ENCODE data around the gene HDAC4.
A peak's percentile ranks its signal among the peaks of the same experiment; 100 is the strongest.

HDAC4 gene

DNA sequence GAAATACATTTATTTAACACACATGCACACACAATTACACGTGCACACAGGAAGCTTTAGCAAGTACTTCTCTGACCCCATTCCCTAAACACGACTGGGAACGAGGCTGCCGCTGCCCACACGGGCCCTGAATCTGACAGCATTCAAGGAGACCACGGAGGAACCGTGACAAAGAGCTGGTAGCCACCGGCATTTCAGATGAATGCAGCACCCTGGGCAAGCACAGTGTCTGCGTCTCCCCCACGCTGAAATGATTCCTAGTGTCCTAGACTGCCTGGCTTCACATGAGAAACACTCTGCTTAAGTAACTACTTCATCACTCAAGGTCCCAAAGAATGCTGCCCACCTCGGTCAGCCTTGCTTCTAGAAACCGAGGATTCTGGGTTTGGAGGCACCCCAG, 95.0 kb downstream of the HDAC4 start:
- no peaks in the 10 kb centered on the region for H3K36me3 Mint-ChIP-seq
- H3K27ac Mint-ChIP-seq: peak overlapping the region; percentile 12
- H3K4me1 Mint-ChIP-seq (ENCODE audit: low read depth): peaks cover 29% of the 10 kb centered on the region
- no peaks in the 10 kb centered on the region for H3K9me3 Mint-ChIP-seq (ENCODE audit: low read depth)
- H3K27me3 Mint-ChIP-seq: no peaks in the 10 kb centered on the region
- no peak overlapping the region for H3K4me3 Mint-ChIP-seq

DNA sequence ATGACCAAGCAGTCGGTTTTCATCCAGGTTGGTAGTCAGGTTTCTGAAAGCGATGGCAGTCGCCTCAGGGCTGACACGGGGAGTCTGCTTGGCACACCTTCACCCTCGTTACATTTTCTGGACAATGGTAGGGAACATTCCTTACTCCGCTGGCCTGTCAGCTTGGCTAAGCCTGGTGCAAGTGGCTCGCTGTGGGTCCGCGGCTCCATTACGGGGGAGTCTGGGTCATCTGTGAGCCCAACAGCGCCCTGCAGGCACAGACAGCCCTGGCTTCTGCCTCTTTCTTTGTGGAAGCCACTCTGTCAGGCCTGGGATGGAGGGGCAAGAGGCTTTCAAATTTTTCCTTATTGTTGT, 95.6 kb downstream of the HDAC4 start:
- H3K4me3 Mint-ChIP-seq: no peak overlapping the region
- H3K27me3 Mint-ChIP-seq: no peaks in the 10 kb centered on the region
- no peaks in the 10 kb centered on the region for H3K9me3 Mint-ChIP-seq (ENCODE audit: low read depth)
- H3K4me1 Mint-ChIP-seq (ENCODE audit: low read depth): peaks cover 29% of the 10 kb centered on the region
- no peaks in the 10 kb centered on the region for H3K36me3 Mint-ChIP-seq
- H3K27ac Mint-ChIP-seq: no peak overlapping the region

DNA sequence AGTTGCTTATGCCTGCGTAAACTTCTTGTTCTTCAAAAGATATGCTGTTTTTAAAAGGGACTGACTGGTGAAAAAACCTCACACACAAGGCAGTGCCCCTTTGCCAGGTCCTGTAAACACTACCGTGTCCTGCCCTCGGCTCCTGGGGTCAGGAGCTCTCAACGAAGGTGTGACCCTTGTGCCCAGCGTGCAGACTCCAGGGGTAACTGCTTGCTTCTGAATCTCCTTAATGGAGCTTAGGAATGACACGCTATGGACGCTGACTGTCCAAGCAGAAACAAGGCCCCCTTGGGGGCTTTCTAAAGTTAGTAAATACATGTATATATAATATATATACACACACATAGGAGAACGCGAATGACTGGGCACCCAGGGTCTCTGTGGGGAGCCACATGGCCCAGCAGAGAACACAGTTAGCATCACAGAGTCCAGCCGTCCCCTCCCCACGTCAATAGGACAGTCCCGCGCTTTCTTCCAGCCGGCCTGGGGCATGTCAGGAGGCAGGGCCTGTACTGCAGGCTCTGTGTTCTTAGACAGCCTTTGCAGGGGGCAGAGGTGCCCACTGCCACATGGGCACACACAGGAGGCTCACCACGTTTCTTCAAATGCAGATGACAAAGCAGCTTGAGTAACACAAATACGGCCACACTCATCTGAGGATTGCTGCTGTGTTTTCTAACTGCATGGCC, 96.1 kb downstream of the HDAC4 start:
- no peaks in the 10 kb centered on the region for H3K27me3 Mint-ChIP-seq
- no peaks in the 10 kb centered on the region for H3K9me3 Mint-ChIP-seq (ENCODE audit: low read depth)
- no peak overlapping the region for H3K4me3 Mint-ChIP-seq
- peaks cover 30% of the 10 kb centered on the region for H3K4me1 Mint-ChIP-seq (ENCODE audit: low read depth)
- H3K27ac Mint-ChIP-seq: no peak overlapping the region
- no peaks in the 10 kb centered on the region for H3K36me3 Mint-ChIP-seq

DNA sequence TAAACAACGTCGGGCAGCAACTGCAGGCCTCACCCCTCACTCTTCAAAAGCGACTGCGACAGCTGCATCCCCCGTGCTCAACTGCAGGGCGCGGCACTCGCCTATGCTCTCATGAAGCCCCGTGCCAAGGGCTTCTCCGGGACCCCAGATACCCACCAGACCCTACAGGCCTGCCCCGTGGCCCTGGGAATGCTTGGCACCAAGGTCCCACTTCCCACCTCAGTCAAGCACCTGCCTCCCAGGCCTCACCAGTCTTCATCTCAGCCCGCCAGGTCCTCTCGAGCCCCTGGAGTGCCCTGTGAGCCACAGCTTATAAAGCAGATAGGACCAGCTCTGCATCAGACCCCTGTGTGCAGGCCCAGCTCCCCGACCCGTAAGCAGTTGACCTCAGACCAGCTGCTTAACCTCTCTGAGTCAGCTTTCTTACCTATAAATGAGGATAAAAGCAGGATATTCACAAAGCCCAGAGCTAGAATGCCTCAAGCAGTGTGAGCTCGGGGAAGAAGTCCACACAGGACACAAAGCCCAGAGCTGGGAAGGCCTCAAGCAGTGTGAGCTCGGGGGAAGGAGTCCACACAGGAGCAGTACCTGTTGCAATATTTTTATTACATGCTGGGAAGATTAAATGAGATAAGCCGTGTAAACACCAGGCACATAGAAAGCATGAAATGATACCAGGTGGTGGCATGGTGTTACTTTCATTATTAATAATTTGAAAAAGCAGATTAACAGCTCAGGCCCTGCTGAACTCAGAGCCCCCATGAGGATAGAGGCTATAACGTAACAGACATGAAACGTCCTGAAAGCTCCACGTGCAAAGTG, 96.9 kb downstream of the HDAC4 start:
- Mint-ChIP-seq H3K36me3 (no peaks in the 10 kb centered on the region), H3K9me3 (ENCODE audit: low read depth) (no peaks in the 10 kb centered on the region), H3K4me1 (ENCODE audit: low read depth) (peaks cover 38% of the 10 kb centered on the region), H3K27ac (no peak overlapping the region), H3K27me3 (no peaks in the 10 kb centered on the region), H3K4me3 (no peak overlapping the region)

DNA sequence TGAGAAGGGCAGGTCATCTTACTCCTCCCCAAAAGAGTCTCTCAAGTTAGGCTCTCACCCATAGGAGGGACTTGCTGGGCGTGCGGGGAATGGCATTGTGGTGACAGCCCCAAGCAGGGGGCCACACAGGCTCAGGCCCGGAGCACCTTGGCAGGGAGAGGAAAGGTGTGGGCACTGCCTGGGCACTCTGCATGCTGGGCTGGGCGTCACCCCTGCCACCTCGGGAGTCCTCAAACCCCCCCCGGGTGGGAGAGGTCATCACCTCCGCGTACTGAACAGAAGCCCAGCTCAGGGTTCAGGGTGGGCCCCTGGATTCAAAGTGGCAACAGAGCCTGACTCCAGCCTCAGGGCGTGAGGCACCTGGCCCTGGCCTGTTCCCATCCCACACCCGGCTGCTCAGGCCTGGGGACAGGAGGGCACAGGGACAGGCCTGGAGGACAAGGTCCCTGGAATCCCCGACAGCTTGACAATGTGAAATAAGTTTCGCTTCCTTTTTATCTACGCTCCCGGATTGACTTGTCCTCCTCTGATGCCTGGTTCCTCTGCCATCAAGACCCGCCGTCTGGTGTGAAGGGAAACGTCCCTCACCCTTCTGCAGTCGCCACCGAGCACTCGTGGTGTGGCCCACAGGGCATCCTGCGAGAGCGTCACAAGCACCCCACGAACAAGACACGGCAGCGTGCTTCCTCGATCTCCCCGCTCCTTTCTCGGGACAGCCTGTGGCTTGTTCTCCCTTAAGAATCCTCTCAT, 97.8 kb downstream of the HDAC4 start:
- Mint-ChIP-seq H3K27me3 (no peaks in the 10 kb centered on the region), H3K36me3 (no peaks in the 10 kb centered on the region), H3K4me1 (ENCODE audit: low read depth) (peaks cover 44% of the 10 kb centered on the region), H3K4me3 (no peak overlapping the region), H3K27ac (no peak overlapping the region), H3K9me3 (ENCODE audit: low read depth) (no peaks in the 10 kb centered on the region)

DNA sequence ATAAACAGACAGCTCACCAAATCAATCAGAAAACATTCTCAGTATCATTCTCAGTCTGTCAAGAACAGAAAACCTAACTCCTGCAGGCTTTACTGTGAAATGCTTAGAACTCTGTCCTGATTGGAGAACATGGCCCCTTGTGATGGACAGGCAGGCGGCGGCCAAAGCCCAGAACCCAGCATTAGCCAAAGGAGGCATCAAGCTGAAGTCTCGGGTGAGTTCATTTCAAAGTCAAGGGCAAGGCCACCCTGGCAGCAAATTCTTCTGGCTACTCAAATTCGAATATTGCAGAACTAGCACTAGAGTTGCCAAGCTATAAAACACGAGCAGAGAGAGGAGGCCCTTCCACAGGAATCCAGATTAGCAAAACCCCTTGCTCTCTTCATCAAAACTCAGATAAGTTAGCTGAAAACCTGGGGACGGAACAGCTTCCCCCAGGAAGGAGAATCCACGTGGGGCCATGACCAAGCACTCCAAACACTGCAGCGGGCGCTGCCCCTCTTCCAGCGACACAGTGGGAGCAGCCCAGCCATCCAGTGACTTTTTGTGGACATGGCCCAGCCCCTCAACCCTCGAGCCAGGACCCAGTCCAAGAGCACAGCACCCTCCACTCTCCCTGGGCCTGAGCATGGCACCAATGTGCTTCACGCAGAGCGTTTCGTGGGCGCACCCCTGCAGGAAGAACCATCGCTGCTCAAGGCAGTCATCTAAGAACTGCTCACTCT, 98.6 kb downstream of the HDAC4 start:
- Mint-ChIP-seq H3K4me3 (no peak overlapping the region), H3K9me3 (ENCODE audit: low read depth) (no peaks in the 10 kb centered on the region), H3K27me3 (no peaks in the 10 kb centered on the region), H3K27ac (no peak overlapping the region), H3K36me3 (no peaks in the 10 kb centered on the region), H3K4me1 (ENCODE audit: low read depth) (peaks cover 52% of the 10 kb centered on the region)

DNA sequence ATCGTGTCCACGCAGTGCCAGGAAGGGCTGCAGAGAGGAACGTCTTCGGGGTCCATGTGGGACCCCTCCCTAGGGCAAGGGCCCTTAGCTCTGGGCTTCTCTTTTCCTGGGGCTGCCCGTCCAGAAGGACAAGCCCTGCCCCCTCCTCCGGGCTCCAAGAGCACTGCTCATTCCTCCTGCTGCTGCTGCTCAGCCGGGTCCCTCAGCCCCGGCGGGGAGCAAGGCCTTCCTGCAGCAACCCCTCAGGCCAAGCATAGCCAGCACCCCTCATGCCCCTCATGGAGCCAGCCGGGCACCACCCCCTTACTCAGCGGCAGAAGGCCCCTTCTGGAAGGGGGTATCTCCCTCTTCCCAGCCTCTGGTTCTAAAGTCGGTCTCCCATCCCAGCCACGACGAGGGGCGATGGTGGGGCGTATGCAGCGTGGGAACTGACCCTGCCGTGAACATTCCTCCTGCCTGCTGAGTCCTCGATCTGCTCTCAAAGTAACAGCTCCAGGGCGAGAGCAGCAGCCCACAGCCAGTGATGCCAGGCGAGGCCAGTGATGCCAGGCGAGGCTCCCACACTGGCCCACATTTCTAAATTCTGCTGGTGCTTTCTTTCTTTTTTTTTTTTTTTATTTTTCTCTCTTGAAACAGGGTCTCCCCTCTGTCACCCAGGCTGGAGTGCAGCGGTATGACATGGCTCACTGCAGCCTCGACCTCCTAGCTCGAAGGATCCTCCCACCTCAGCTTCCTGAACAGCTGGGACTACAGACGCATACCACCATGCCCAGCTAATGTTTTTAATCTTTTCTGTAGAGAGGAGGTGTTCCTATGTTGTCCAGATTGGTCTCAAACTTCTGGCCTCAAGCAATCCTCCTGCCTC, 99.7 kb downstream of the HDAC4 start:
- Mint-ChIP-seq H3K27ac (peak overlapping the region; percentile 78), H3K4me3 (no peak overlapping the region), H3K27me3 (no peaks in the 10 kb centered on the region), H3K4me1 (ENCODE audit: low read depth) (peaks cover 62% of the 10 kb centered on the region), H3K9me3 (ENCODE audit: low read depth) (no peaks in the 10 kb centered on the region), H3K36me3 (no peaks in the 10 kb centered on the region)

DNA sequence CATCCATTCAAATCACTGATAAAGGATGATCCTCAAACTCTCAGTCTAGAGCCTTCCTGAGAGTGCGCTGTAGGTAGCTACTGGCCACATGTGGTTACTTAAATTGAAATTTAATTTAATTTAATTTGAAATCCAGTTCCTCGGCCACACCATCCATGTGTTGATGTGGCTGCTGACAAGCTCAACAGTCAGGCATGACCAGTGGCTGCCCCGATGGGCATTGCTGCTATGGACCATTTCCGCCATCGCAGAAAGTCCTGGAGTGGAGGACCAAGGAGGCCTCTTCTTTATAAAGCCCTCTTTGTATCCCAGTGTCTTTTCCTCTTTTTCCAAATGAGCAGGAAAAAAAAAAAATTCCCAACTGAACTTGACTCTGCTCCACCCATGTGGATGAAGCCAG, 100.6 kb downstream of the HDAC4 start:
- no peak overlapping the region for H3K27ac Mint-ChIP-seq
- H3K4me3 Mint-ChIP-seq: no peak overlapping the region
- peaks cover 70% of the 10 kb centered on the region for H3K4me1 Mint-ChIP-seq (ENCODE audit: low read depth)
- no peaks in the 10 kb centered on the region for H3K36me3 Mint-ChIP-seq
- no peaks in the 10 kb centered on the region for H3K27me3 Mint-ChIP-seq
- H3K9me3 Mint-ChIP-seq (ENCODE audit: low read depth): no peaks in the 10 kb centered on the region

DNA sequence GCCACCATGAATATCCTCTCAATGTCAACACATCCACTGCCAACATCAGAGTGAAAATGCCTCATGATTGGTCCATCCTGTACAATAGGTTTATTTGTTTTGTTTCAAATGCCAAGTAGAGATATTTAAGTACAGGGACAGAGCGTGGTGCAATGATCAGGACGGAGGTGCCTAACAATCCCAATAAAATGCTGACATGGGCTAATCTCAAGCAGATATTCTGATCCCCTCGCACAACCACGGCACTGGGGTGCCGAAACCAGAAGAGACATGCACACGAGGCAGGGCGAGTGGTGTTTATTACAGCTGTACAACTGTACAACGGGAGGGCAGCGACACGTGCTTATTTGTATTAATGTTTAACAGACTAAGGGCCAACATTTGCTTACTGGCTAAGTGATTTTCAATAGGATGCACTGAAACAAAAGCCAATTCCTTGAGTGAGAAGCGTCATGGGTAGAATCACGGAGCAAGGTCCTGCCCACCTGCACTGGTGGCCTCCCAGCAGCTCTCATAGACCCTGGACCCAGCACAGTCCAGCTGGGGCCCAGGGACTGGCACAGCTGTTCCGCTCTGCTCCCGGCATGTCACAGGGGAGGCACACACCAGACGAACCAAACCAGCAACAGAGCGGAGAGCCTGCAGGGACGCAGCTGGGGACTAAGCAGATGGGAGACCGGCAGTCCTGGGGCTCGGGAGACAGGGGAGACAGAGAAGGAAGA, 101.4 kb downstream of the HDAC4 start:
- Mint-ChIP-seq H3K27me3 (no peaks in the 10 kb centered on the region), H3K9me3 (ENCODE audit: low read depth) (no peaks in the 10 kb centered on the region), H3K4me3 (no peak overlapping the region), H3K4me1 (ENCODE audit: low read depth) (peaks cover 74% of the 10 kb centered on the region), H3K36me3 (no peaks in the 10 kb centered on the region), H3K27ac (peak overlapping the region; percentile 64)

DNA sequence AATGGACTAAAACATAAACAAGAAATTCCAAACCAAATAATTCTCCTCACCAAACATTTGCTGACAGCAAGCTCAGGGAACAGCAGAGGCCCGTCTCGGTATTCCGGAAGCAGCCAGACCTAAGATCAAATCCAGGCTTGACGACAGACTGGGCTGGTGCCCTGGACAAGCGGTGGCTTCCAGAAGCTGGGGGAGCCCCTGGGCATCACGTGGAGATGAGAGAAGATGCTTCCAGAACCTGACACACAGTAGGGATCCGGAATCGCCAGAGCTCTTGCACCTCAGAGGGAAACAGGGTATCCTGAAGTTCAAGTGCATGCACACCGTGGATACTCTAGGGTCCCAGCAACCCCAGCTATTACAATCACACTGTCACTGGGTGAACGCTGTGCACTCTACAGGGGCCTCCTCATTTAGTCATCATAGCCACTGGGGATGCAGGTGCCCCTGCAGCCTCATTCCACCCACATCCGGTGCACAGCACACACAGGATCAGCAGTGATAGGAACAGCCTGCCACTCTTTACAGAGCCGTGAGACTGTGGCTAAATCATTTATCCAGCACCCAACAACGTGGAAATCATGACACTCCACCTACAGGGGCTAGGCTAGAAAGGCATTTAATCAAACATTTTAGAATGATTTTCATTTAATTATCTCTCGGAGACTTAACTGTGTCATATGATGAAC, 102.6 kb downstream of the HDAC4 start:
- Mint-ChIP-seq H3K4me3 (peak overlapping the region; percentile 91), H3K36me3 (no peaks in the 10 kb centered on the region), H3K27ac (peak overlapping the region; percentile 94), H3K27me3 (no peaks in the 10 kb centered on the region), H3K9me3 (ENCODE audit: low read depth) (no peaks in the 10 kb centered on the region), H3K4me1 (ENCODE audit: low read depth) (peaks cover 75% of the 10 kb centered on the region)

DNA sequence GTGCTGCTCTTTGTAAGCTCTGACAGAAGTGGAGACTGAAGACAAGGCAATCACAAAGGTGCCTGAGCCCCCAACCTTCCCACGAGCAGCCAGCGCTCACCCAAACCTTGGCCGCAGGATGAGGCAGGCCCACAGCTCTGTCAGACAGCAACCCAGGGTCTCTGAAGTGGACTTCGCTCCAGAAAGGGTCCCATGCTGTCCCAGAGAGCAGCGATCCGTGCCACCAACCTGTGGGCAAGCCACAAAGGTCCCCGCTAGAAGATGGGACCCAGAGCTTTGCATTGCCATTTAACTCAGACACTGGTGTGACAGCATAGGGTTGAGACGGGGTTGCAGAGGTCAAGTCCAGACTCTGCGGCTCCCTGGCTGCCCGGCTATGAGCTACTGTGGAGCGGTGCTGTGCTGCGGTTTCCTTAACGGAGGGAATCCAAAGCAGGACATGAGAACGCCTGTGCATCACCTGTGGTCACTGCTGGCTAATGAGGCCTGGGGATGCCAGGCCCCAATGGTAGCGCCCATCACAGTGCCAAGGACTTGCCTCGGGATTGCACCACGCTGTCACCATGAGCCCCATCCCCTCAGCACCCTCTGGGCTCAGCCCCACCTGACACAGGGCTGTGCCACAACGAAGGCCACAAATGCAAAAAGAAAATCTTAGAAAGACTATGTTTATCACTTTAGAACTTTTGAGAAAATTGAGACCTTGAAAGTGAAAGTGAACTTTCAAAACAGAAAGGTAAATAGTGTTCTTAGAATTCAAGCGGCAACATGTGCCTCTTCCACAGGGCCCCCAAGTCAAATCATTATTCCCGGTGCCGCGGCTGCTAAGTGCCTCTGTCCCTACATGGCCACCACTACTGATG, 103.4 kb downstream of the HDAC4 start:
- peak overlapping the region; percentile 94 for H3K27ac Mint-ChIP-seq
- H3K4me1 Mint-ChIP-seq (ENCODE audit: low read depth): peaks cover 77% of the 10 kb centered on the region
- peak overlapping the region; percentile 91 for H3K4me3 Mint-ChIP-seq
- no peaks in the 10 kb centered on the region for H3K27me3 Mint-ChIP-seq
- no peaks in the 10 kb centered on the region for H3K36me3 Mint-ChIP-seq
- no peaks in the 10 kb centered on the region for H3K9me3 Mint-ChIP-seq (ENCODE audit: low read depth)

DNA sequence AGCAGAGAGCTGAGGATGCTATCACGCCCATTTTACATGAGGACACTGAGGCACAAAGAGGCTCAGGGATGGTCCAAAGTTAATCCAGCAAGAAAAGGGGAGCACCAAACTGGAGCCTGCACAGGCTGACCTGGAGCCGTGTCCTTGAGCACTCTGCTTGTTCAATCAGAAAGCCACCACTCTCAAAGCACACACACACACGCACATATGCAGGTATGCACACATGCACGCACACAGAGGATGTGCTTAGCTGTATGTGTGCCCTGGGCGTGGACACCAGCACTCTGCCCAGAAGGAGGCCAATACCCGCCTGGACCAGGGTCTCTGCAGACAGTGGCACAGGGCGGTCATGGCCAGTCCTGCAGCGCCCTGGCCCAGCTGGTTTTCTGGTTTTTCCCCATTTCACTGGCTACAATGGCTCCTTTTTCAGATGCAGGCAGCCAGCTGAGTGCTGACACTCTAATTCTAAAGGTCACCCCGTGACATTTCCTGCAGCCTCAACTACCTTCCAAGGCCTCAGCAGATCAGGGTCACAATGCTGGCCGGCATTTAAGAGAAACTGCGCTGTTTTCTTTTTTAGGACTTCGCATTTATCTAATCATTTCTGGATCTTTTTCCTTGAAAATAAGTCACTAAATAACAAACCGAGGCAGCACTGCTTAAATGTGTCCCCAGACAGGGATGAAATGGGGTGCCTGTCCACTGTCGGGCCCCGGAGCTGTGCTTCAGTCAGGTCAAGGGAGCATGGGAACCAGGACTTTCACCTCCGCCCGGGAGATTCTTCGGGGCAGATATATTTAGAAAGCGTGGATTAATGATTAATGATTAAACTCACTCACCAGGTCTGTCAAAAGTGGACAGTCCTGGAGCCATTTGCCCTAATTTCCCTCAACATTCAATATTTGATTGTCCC, 104.5 kb downstream of the HDAC4 start:
- Mint-ChIP-seq H3K4me1 (ENCODE audit: low read depth) (peaks cover 72% of the 10 kb centered on the region), H3K9me3 (ENCODE audit: low read depth) (no peaks in the 10 kb centered on the region), H3K36me3 (no peaks in the 10 kb centered on the region), H3K27ac (peak overlapping the region; percentile 83), H3K4me3 (peak overlapping the region; percentile 91), H3K27me3 (no peaks in the 10 kb centered on the region)
